ENCODE data around the gene PSMB5.
"Not testable (repeated sequence)": the region's sequence is repeated elsewhere in the genome, so short reads cannot be mapped to it uniquely, and the experiment has no call there.

Gene PSMB5

GRCh38 chr14:23013054-23013748 is 21.5 kb downstream of the PSMB5 start:
- no peak for DNase-seq

GRCh38 chr14:23009939-23010726 is 24.6 kb downstream of the PSMB5 start, which contains the start of gene C14orf93:
C14orf93 (minus strand) TSS chr14:23010143; CDS start chr14:22999023, 11,120 bp downstream.
- peak; percentile 75 for DNase-seq

DNA sequence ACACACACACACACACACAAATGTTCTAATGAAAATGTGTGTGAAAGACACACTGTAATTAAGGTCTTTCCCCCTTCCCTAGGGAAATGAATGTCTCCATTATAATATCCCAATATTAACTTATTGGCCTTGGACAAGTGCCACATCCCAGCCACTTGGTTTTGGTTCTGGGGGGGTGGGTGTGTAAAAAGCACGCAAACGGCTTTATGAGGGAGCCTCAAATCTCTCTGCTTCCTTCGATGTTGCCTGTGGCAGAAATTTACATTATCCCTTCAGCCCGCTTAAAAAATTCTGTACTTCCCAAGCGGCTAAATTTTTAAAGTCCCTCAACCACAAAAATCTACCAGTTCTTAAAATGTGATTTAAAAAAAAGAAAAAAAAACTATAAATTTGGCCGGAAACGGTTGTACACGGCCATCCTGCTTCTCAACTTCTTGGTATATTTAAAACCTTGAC is 25.2 kb downstream of the PSMB5 start:
- no peak for DNase-seq

DNA sequence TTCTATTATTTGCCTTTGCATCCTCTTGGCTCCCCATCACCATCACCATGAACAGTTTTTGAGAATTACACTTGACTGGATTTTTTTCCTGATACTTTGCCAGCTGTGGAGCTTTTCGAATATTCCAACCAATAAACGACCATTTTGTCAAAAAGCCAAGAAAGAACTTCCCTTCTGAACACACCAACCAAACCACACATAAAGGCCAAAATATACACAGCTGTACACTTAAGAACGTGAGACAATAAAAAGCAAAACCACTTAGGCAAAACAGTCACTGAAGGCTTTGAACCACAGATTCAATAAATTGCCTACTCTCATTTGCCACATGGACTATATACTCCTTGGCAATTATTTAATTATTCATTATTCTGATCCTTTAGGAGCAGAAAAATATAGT is 25.9 kb downstream of the PSMB5 start:
- DNase-seq, result no peak

- peak; percentile 98 for DNase-seq
Observed at GRCh38 chr14:23006544-23007419, 27.9 kb downstream of the PSMB5 start.

DNA sequence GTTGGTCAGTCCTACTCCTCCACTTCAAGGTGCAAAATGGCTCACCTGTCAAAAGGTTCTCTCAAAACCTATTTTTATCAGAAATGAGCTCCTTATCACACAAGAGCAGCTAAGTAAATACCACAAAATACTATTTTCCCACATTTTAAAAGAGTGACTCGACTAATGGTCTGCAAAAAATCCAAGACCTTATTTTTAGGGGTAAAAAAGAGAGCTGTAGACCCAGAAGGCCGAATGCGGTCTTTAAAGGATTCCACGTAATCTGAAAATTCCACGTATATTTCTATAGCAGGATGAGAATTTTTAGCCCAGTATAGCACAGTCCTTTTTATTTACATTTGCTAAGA is 28.5 kb downstream of the PSMB5 start:
- DNase-seq, result no peak

DNA sequence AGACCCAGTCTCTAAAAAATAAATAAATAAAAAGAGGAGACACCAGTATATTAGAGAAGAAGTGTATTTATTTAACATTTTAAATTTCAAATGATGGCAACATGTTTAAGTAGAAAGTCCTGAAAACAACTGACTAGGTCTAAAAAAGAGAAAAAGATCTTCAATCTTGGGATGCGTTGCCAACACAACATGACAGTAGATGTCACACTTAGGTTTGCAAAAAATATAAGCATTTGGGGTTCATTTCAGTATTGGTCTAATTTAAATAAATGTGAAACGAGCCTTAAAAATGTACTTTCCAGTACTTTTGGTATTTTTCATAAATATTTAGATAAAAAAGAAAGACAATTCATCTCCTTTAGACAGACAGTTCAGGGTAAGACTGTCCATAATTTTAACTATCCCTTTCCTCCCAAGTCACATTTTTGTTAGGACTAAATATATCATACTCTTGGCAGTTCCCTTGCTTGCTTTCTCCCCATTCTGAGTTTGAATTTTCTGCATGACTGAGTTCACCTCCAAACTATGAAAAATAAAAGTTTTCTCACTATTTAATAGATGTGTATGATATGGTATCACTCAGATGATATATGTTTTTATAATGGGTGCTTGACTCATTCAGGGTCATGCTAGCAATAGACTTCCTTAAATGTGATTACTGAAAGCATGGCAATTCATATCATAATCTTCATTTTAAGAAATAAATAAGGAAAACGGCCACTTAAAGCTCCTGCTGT is 29.1 kb downstream of the PSMB5 start:
- no peak for DNase-seq

- not testable (repeated sequence) for DNase-seq
Observed at GRCh38 chr14:23004274-23004673, 30.4 kb downstream of the PSMB5 start.

- DNase-seq, result no peak
Observed at GRCh38 chr14:23002592-23002991, 32.1 kb downstream of the PSMB5 start.

DNA sequence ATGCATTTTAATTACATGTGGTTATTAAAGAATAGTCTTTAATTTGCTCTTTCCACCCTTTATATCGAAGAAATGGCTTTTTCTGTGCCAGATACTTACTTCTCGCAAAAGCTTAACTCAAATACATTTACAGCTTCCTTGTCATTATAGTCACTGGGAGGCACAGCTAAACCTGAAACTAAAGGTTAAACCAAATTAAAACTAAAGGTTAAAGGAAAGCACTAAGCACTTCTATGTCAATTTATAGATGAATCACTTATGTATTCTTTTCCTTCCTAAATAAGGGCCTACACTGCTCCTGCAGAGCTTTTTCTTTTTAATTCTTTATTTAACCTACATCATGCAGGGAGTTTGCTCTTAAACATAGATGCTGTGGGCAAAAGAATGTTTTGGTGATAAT is 33.8 kb downstream of the PSMB5 start:
- no peak for DNase-seq

- no peak for DNase-seq
Observed at GRCh38 chr14:22998329-22999012, 36.2 kb downstream of the PSMB5 start.

- no peak for DNase-seq
Observed at GRCh38 chr14:22997676-22998323, 36.9 kb downstream of the PSMB5 start.

GRCh38 chr14:22996768-22997654 is 37.7 kb downstream of the PSMB5 start:
- no peak for DNase-seq

- DNase-seq, result no peak
Observed at GRCh38 chr14:22995889-22996625, 38.6 kb downstream of the PSMB5 start.

DNA sequence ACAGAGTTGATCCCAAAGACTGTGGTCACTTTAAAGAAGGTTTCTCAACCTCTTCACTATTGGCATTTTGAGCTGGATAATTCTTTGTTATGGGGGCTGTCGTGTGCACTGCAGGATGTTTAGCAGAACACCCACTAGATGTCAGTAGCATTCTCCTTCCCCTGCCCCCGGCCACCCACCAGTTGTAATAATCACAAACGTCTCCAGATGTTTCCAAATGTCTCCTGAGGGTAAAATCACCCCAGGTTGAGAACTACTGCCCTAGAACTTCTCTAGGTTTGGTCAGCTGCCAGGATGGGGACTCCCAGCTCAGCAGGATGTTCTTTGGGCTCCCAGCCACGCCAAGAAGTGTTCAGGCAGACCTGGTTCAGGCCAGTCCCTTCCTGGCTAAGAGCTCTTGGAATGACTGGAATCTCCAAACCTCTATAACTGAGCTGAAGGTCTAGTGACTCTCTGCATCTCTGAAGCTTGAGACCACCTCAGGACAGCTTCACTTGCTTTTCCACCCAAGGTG is 39.9 kb downstream of the PSMB5 start:
- no peak for DNase-seq

- DNase-seq, result no peak
Observed at GRCh38 chr14:22993517-22993916, 41.2 kb downstream of the PSMB5 start.

GRCh38 chr14:22991852-22992251 is 42.8 kb downstream of the PSMB5 start:
- no peak for DNase-seq

DNA sequence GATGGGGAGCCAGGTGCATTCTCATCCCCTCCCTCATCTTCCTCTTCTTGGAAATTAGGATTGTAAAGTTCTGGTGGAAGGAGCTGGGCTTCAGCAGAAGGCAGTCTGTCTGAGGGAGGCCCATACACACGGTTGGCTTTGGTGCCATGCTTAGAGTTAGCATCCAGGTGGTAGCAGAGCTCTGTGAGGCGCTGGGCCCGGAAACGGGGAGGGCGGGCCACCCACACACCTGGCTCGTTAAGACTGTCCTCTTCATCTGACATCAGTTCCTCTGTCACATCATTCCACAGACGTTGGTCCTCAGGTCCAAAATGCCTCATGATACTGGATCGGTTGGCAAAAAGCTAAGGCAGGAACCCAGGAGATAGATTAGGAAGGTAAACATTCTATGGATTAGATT is 47.4 kb downstream of the PSMB5 start:
- no peak for DNase-seq

DNA sequence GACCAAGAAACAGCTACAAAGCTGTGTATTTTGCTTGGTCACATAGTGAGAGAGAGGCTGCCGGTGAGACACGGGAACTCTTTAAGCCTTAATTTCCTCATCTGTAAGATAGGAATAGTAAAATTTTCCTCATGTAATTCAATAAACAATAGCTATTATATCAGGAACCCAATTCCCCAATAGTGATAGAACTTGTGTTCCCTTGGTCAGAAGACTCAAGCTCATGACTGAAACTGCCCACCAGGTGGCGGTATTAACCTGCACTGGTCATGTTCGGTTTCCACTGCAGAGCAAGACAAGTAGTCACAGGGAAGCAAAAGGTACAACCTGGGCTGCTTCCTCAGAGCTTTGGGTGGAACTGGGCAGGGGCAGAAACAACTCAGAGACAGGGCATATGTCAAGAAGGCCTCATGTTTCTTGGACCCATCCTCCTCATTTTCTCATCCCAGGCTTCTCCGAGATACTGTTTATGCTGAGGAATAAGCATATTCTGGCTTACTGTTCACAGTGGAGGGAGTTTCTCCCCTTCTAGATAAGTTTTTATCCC is 48.1 kb downstream of the PSMB5 start:
- peak; percentile 83 for DNase-seq
